GM12872 (cell line): Measurements from ENCODE around the gene MAGI1.

Source experiments
- TF ChIP-seq, protein P1 (sequence below): IDR thresholded peaks from 3 replicates; pipeline ENCODE4 v1.5.1; 2011; ENCODE audit warnings: low read depth, mild to moderate bottlenecking, low read length, moderate library complexity; ENCODE audit not compliant: insufficient read depth

The MAGI1 gene

DNA sequence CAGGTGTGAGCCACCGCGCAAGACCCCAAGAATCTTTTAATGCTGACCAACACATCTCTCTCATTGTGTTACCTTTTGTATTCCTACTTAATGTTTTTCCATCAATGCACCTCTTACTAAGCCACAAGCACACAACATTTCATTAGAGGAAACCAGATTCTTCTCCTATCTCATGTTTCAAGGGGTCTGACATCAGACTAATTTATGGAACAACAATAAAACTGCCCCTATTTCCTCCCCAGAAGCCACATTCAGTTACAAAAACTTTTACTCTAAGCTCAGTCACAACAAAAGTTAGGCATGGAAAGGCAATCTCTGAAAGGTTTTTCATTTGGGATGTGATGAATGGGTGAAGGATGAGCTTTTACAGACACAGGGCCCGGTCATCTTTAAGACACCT, 251.8 kb downstream of the MAGI1 start:
- TF ChIP-seq, protein P1, sequence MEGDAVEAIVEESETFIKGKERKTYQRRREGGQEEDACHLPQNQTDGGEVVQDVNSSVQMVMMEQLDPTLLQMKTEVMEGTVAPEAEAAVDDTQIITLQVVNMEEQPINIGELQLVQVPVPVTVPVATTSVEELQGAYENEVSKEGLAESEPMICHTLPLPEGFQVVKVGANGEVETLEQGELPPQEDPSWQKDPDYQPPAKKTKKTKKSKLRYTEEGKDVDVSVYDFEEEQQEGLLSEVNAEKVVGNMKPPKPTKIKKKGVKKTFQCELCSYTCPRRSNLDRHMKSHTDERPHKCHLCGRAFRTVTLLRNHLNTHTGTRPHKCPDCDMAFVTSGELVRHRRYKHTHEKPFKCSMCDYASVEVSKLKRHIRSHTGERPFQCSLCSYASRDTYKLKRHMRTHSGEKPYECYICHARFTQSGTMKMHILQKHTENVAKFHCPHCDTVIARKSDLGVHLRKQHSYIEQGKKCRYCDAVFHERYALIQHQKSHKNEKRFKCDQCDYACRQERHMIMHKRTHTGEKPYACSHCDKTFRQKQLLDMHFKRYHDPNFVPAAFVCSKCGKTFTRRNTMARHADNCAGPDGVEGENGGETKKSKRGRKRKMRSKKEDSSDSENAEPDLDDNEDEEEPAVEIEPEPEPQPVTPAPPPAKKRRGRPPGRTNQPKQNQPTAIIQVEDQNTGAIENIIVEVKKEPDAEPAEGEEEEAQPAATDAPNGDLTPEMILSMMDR, result no peak

DNA sequence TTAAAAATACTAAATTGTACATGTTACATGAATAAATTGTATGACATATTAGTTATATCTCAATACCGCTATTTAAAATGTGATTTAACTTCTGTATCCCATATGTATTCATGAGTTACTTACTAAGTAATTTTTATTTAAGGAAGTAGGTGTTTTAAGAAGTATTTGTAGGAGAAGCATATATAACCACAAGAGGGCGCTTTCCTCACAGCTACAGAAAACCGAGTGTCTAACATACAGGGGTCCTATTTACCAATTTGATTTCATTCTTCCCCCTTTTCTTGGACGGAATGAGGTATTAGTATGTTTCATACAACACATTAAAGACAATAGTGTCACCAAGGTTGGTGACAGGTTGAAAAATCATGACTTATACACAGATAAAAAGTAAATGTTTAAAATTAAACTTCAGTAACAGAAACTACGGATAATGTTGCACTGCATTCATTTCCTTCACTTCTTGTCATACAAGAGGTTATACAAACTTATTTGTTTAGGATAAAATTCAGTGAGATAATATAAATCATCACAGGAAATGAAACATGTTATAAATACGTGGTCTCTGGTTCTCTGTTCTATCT, 253.6 kb downstream of the MAGI1 start:
- TF ChIP-seq, protein P1, result peak; percentile 56

DNA sequence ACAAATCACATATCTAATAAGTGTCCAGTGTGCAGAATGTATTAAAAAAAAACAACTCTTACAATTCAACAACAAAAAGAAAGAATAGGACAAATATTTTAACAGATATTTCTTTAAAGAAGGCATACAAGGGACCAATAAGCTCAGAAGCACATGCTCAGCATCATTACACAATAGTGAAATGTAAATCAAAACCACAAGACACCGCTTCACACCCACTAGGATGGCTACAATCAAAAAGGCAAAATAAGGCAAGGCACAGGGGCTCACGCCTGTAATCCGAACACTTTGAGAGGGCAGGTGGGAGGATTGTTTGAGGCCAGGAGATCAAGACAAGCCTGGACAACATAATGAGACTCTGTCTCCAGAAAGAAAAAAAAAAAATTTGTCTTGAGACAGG, 255.6 kb downstream of the MAGI1 start:
- TF ChIP-seq, protein P1, result no peak

DNA sequence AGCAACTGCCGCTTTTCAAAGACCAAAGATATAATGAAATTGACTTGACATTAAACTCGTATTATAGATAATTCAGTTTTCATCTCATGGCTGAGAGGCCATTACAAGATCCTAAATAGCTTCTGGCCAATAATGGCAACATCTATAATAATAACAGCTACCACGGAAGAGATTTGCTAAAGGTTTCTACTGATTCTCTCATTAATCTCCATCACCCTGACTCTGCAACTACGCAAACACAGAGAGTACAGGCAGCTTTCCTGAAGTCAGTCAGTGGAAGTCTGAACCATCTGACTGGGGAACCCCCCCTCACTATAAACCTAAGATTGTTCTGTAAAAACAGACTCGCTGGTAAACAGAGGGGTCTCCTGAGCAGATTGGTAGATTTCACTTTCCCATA, 257.1 kb downstream of the MAGI1 start:
- TF ChIP-seq, protein P1, result no peak

DNA sequence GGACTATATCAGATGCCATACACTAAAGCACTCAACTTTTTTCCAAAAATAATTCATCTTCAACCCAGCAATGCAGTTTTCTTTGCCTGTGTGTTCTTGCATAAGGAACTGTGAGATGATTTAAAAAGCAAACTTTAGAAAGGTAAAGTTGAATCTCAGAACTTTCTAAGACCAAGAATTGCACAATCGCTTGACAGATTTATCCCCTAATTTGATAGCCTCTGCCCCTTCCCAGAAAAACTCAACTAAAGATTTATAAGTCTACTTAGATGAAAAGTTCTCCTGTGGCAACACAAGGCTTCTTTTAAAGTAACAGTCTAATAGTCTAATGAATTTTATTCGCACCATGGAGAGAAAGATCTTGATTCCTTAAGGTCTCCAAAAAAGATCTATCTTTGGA, 259.3 kb downstream of the MAGI1 start:
- TF ChIP-seq, protein P1, result no peak

DNA sequence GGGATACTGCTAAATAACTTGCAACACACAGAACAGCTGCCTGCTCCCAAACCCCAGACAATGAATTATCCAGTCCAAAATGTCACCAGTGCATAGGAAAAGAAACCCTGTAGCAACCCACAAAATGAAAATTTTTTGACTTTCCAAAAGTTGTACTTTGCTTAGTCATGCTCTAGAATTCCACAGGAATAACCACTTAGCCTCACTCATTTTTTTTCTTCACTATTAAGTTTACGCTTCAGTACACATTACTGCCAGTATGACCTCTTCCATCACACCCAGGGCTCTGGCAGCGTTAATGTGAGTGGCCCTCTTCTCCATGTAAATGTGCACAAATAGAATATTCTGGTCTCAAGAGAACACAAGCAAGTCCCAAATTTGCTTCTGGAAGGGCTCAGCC, 259.8 kb downstream of the MAGI1 start:
- TF ChIP-seq, protein P1, result no peak

DNA sequence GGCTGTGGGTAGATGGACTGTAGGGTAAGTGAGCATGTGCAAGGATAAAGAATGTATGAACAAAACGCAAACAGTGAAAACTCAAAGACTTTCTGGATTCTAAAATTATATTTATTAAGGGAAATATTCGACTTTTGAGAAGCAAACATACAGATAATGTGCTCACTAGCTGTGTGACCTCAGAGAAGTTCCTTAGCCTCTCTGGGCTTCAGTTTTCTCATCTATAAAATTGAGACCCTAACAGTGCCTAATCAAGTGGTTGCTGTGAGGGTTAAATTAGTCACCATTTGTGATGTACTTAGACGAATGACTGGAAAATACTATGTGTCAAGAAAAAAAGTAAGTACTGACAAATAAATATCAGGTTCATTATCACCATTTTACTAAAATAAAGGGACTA, 261.7 kb downstream of the MAGI1 start:
- TF ChIP-seq, protein P1, result no peak
